ENCODE results near the gene NR1H2.
"Not testable (repeated sequence)": the region's sequence is repeated elsewhere in the genome, so short reads cannot be mapped to it uniquely, and the experiment has no call there.

The NR1H2 gene

GRCh38 chr19:50333737-50334617 lies 42.3 kb upstream of the NR1H2 start:
- peaks cover 19% of the 10 kb centered on the region for H3K36me3 Mint-ChIP-seq (ENCODE audit: low read depth)
- H3K27me3 Mint-ChIP-seq: peaks cover 58% of the 10 kb centered on the region
- H3K9me3 Mint-ChIP-seq: peaks cover 5% of the 10 kb centered on the region

GRCh38 chr19:50334741-50335421 lies 41.4 kb upstream of the NR1H2 start:
- Mint-ChIP-seq H3K27me3 (peaks cover 50% of the 10 kb centered on the region), H3K36me3 (ENCODE audit: low read depth) (peaks cover 14% of the 10 kb centered on the region), H3K4me3 (peak overlapping the region; percentile 6), H3K4me1 (peaks cover 48% of the 10 kb centered on the region), H3K9me3 (no peaks in the 10 kb centered on the region), H3K27ac (no peak overlapping the region)
- no peak for DNase-seq
- ATAC-seq: no peak

More at GRCh38 chr19:50333737-50334617, 42.3 kb upstream of the NR1H2 start:
- Mint-ChIP-seq H3K4me3 (peak overlapping the region; percentile 75), H3K4me1 (peaks cover 54% of the 10 kb centered on the region), H3K27ac (peak overlapping the region; percentile 89)
- ATAC-seq: peak; percentile 12
- DNase-seq: peak; percentile 87

- H3K9me3 Mint-ChIP-seq, H3K27ac Mint-ChIP-seq, DNase-seq, H3K4me3 Mint-ChIP-seq, ATAC-seq: not testable (repeated sequence)
- Mint-ChIP-seq H3K4me1 (peaks cover 33% of the 10 kb centered on the region), H3K36me3 (ENCODE audit: low read depth) (peaks cover 13% of the 10 kb centered on the region), H3K27me3 (peaks cover 33% of the 10 kb centered on the region)
These were observed 39.2 kb upstream of the NR1H2 start for GRCh38 chr19:50337031-50337430.

- Mint-ChIP-seq H3K36me3 (ENCODE audit: low read depth) (peaks cover 5% of the 10 kb centered on the region), H3K4me3 (no peak overlapping the region), H3K9me3 (no peaks in the 10 kb centered on the region), H3K27me3 (peaks cover 9% of the 10 kb centered on the region), H3K27ac (no peak overlapping the region), H3K4me1 (peaks cover 17% of the 10 kb centered on the region)
- ATAC-seq: no peak
- no peak for DNase-seq
These were observed 35.9 kb upstream of the NR1H2 start for GRCh38 chr19:50340331-50340730.

GRCh38 chr19:50341091-50341564 lies 35.1 kb upstream of the NR1H2 start:
- peaks cover 12% of the 10 kb centered on the region for H3K4me1 Mint-ChIP-seq
- no peak overlapping the region for H3K27ac Mint-ChIP-seq
- DNase-seq (no peak), ATAC-seq (peak; percentile 48)
- no peaks in the 10 kb centered on the region for H3K36me3 Mint-ChIP-seq (ENCODE audit: low read depth)
- H3K27me3 Mint-ChIP-seq: peaks cover 3% of the 10 kb centered on the region
- H3K9me3 Mint-ChIP-seq: no peaks in the 10 kb centered on the region
- H3K4me3 Mint-ChIP-seq: no peak overlapping the region

- Mint-ChIP-seq H3K4me1 (peaks cover 36% of the 10 kb centered on the region), H3K36me3 (ENCODE audit: low read depth) (no peaks in the 10 kb centered on the region), H3K27ac (peak overlapping the region; percentile 48), H3K4me3 (peak overlapping the region; percentile 30), H3K9me3 (no peaks in the 10 kb centered on the region), H3K27me3 (no peaks in the 10 kb centered on the region)
- no peak for DNase-seq
- ATAC-seq: peak; percentile 38
These were observed 31.5 kb upstream of the NR1H2 start for GRCh38 chr19:50344661-50345318.

- H3K4me1 Mint-ChIP-seq: peaks cover 35% of the 10 kb centered on the region
- not testable (repeated sequence) for ATAC-seq; H3K9me3 Mint-ChIP-seq; H3K27me3 Mint-ChIP-seq; H3K36me3 Mint-ChIP-seq (ENCODE audit: low read depth); H3K4me3 Mint-ChIP-seq; DNase-seq
- H3K27ac Mint-ChIP-seq: peak overlapping the region; percentile 75
These were observed 29.1 kb upstream of the NR1H2 start for GRCh38 chr19:50347089-50347581.

- Mint-ChIP-seq H3K27ac (no peak overlapping the region), H3K36me3 (ENCODE audit: low read depth) (no peaks in the 10 kb centered on the region), H3K27me3 (no peaks in the 10 kb centered on the region), H3K4me3 (no peak overlapping the region), H3K4me1 (peaks cover 32% of the 10 kb centered on the region), H3K9me3 (no peaks in the 10 kb centered on the region)
- ATAC-seq (no peak), DNase-seq (no peak)
These were observed 26.8 kb upstream of the NR1H2 start for GRCh38 chr19:50349277-50350057.

- Mint-ChIP-seq H3K4me1 (peaks cover 19% of the 10 kb centered on the region), H3K36me3 (ENCODE audit: low read depth) (no peaks in the 10 kb centered on the region), H3K4me3 (no peak overlapping the region), H3K27ac (no peak overlapping the region), H3K9me3 (no peaks in the 10 kb centered on the region), H3K27me3 (no peaks in the 10 kb centered on the region)
- ATAC-seq: no peak
- no peak for DNase-seq
These were observed 24.0 kb upstream of the NR1H2 start for GRCh38 chr19:50352242-50352641.

GRCh38 chr19:50353487-50353880 lies 22.8 kb upstream of the NR1H2 start:
- H3K27ac Mint-ChIP-seq; H3K27me3 Mint-ChIP-seq; DNase-seq; H3K9me3 Mint-ChIP-seq; ATAC-seq; H3K4me3 Mint-ChIP-seq; H3K36me3 Mint-ChIP-seq (ENCODE audit: low read depth): not testable (repeated sequence)
- H3K4me1 Mint-ChIP-seq: peaks cover 20% of the 10 kb centered on the region

- Mint-ChIP-seq H3K27me3 (no peaks in the 10 kb centered on the region), H3K27ac (peak overlapping the region; percentile 94), H3K36me3 (ENCODE audit: low read depth) (peaks cover 14% of the 10 kb centered on the region), H3K9me3 (no peaks in the 10 kb centered on the region), H3K4me3 (peak overlapping the region; percentile 80), H3K4me1 (peaks cover 45% of the 10 kb centered on the region)
- DNase-seq: no peak
- no peak for ATAC-seq
These were observed 19.5 kb upstream of the NR1H2 start for GRCh38 chr19:50356691-50357177.

- ATAC-seq: peak; percentile 68
- Mint-ChIP-seq H3K27ac (peak overlapping the region; percentile 94), H3K4me3 (peak overlapping the region; percentile 80), H3K4me1 (peaks cover 52% of the 10 kb centered on the region), H3K36me3 (ENCODE audit: low read depth) (peaks cover 14% of the 10 kb centered on the region), H3K9me3 (no peaks in the 10 kb centered on the region), H3K27me3 (no peaks in the 10 kb centered on the region)
- DNase-seq: peak; percentile 85
These were observed 18.8 kb upstream of the NR1H2 start for GRCh38 chr19:50357178-50358100.
